Lower lobe of right lung (tissue), 2 donors: ENCODE results near the gene ACOXL. TPM values are rescaled to one million over a fixed set of nuclear protein-coding genes. Genes with fewer than 3 reads are reported as not detected.

Source experiments
- ATAC-seq, 2 donors: fragments of 200-7000 bp; cut with Tn5 transposase; one replicate each; pipeline ENCODE4 v1.9.1; 2020 to 2022; ENCODE audit warnings: mild to moderate bottlenecking in 2 of 2, moderate library complexity in 2 of 2
- DNase-seq: peaks from one replicate; pipeline ENCODE4 v3.0.0-alpha.2; 2020
- H3K27ac ChIP-seq: fragments of 200-600 bp; one replicate; pipeline ENCODE4 v1.8.0; 2022
- H3K27me3 ChIP-seq: fragments of 200-600 bp; one replicate; pipeline ENCODE4 v1.8.0; 2022; ENCODE audit warnings: low read depth
- H3K36me3 ChIP-seq: fragments of 200-600 bp; one replicate; pipeline ENCODE4 v1.8.0; 2022; ENCODE audit warnings: mild to moderate bottlenecking
- H3K4me1 ChIP-seq: fragments of 200-600 bp; one replicate; pipeline ENCODE4 v1.8.0; 2022
- H3K4me3 ChIP-seq: fragments of 200-600 bp; one replicate; pipeline ENCODE4 v1.8.0; 2022; ENCODE audit warnings: mild to moderate bottlenecking
- H3K9me3 ChIP-seq: fragments of 200-600 bp; one replicate; pipeline ENCODE4 v1.8.0; 2022
- intact Hi-C: fragments of 100-400 bp; cut with DNase I; formaldehyde crosslinking; loops from one replicate; pipeline ENCODE4 v1.11.0; 2022
- total RNA-seq: library from RNA; stranded (reverse); fragmentation: NEBNext Ultra II Directional; extraction: Animal tissue kit (Norgen Biotek cat#: 25700); gene quantifications from one replicate; pipeline ENCODE4 v1.2.1, GENCODE V29; 2021
- TF ChIP-seq, protein P1 (sequence below): fragments of 200-600 bp; IDR thresholded peaks from one replicate; pipeline ENCODE4 v1.8.0; 2022; ENCODE audit warnings: antibody characterized with exemption, mild to moderate bottlenecking
- donor health status: DM: no; HTN: yes; CAD: no; lungs with severe emphysema.

The ACOXL gene
- total RNA-seq, 1 donor from 2014 or later: 38.5 TPM

DNA sequence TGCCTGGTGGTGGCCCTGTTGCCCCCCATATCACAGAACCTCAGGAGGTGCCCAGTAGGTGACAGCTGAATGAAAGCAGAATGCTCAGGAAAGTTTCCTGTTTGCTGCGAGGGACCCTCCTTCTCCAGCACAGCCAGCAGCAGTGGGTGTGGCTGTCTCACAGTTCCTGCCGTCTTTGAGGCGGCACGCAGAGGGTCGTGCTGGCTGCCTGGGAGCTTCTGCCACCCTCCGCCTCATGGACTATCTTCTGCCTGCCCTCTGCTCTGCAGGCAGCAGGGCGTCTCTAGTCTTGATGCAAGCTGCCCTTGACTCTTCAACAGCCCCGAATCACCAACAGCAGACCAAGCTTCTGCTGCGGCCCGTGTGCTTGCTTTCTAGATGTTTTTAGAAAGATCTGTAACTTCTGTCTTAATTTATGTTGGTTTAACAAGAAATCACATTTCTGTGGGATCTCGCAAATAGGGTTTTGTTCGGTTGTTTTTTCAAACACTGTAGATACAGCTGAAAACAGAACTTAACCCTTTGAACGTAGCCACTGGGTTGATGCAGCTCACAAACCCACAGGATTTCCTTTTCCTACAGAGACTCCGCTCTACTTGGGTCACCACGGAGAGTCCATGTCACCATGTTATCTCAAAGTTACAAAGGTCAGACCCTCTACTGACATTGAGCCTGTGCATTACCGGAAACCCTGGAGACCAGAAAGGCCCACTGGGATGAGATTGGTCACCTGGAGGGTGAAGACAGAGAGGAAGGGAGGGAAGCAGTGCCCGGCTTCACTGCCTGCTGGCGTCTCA is 144.9 kb downstream of the ACOXL start:
- Histone ChIP-seq H3K4me3 (no peak overlapping the region), H3K36me3 (no peaks in the 10 kb centered on the region), H3K27ac (no peak overlapping the region), H3K4me1 (no peaks in the 10 kb centered on the region), H3K9me3 (no peaks in the 10 kb centered on the region), H3K27me3 (no peaks in the 10 kb centered on the region)
- intact Hi-C loops: no loop called here
- ATAC-seq (no peak), DNase-seq (no peak)
- TF ChIP-seq, protein P1, sequence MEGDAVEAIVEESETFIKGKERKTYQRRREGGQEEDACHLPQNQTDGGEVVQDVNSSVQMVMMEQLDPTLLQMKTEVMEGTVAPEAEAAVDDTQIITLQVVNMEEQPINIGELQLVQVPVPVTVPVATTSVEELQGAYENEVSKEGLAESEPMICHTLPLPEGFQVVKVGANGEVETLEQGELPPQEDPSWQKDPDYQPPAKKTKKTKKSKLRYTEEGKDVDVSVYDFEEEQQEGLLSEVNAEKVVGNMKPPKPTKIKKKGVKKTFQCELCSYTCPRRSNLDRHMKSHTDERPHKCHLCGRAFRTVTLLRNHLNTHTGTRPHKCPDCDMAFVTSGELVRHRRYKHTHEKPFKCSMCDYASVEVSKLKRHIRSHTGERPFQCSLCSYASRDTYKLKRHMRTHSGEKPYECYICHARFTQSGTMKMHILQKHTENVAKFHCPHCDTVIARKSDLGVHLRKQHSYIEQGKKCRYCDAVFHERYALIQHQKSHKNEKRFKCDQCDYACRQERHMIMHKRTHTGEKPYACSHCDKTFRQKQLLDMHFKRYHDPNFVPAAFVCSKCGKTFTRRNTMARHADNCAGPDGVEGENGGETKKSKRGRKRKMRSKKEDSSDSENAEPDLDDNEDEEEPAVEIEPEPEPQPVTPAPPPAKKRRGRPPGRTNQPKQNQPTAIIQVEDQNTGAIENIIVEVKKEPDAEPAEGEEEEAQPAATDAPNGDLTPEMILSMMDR: no peak

DNA sequence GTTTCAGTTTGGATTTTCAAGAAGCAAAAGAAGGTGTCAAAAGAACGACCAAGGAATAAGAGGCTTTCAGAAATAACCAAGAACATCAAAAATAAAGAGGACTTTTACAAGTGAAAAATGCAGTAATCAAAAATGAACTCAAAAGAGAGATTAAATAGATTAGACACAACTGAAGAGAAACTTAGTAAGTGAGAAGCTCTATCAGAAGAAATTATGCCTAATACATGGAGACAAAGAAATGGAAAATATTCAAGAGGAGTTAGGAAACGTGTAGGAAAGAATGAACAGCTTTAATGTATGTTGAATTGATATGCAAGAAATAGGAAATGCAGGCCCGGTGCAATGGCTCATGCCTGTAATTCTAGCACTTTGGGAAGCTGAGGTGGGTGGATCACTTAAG is 145.8 kb downstream of the ACOXL start:
- no peaks in the 10 kb centered on the region for H3K9me3 ChIP-seq
- no peak for DNase-seq

DNA sequence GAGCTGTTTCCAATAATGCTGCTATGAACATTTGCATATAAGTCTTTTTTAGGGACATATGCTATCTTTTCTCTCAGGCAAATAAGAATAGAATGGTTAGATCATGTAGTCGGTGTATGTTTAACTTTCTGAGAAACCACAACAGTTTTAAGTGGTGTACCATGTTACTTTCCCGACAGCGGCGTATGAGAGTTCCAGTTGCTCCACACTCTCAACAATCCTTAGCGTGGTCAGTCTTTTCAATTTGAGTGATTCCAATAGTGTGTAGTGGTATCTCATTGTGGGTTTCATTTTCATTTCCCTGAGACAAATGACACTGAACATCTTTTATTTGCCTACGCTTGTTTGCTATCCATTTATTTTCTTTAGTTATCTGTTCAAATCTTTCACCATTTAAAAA is 149.5 kb downstream of the ACOXL start:
- Histone ChIP-seq H3K36me3 (no peaks in the 10 kb centered on the region), H3K27me3 (no peaks in the 10 kb centered on the region), H3K4me3 (no peak overlapping the region), H3K27ac (no peak overlapping the region), H3K4me1 (no peaks in the 10 kb centered on the region), H3K9me3 (no peaks in the 10 kb centered on the region)
- intact Hi-C loops: no loop called here
- ATAC-seq (no peak), DNase-seq (no peak)
- TF ChIP-seq, protein P1: no peak

More for the DNA sequence above, 145.8 kb downstream of the ACOXL start:
- ATAC-seq: no peak
- intact Hi-C loops: no loop called here
- H3K27me3 ChIP-seq: no peaks in the 10 kb centered on the region
- no peaks in the 10 kb centered on the region for H3K4me1 ChIP-seq
- TF ChIP-seq, protein P1: no peak
- H3K4me3 ChIP-seq: no peak overlapping the region
- H3K36me3 ChIP-seq: no peaks in the 10 kb centered on the region
- H3K27ac ChIP-seq: no peak overlapping the region

DNA sequence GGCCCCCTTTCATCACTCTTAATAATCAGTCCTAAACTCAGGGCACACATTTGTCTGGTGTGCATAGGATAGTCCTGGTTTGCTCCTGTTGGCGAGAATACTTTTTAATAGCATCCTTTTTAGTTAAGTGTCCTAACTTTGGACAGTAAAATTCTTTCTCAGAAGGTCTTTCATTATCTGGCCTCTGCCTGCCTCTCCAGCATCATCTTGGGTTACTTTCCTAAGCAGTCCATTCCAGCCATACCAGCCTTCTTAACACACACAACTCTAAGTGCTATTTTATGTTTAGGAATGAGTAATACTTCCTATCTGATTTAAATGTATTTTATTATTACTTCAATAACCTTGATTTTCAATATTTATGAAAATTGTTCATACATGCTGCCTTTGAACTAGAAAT is 151.0 kb downstream of the ACOXL start:
- TF ChIP-seq, protein P1: no peak
- H3K36me3 ChIP-seq: no peaks in the 10 kb centered on the region
- intact Hi-C loops: no loop called here

DNA sequence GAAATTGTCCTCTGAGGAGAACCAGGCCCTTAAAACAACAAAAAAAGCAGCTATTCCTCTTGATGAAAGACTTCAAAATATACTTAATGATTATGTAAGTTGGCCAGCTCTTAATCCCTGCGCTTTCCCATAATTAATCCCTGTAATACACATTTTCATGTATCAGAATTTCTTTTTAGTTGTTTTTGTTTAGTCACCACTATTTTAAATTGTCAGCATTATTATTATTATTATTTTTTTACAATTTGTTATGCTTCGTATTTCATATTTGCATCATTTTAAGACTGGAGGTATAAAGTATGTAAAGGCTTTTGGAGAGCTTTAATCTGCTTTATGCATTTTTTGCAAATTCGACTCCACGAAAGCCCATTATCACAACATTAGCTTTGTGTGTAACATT is 152.9 kb downstream of the ACOXL start:
- Histone ChIP-seq H3K36me3 (no peaks in the 10 kb centered on the region), H3K27ac (no peak overlapping the region), H3K9me3 (no peaks in the 10 kb centered on the region), H3K4me1 (no peaks in the 10 kb centered on the region), H3K27me3 (no peaks in the 10 kb centered on the region), H3K4me3 (no peak overlapping the region)
- DNase-seq (no peak), ATAC-seq (no peak)
- TF ChIP-seq, protein P1: no peak
- intact Hi-C loops: no loop called here

More for the DNA sequence above, 151.0 kb downstream of the ACOXL start:
- no peaks in the 10 kb centered on the region for H3K27me3 ChIP-seq
- DNase-seq: no peak
- H3K27ac ChIP-seq: no peak overlapping the region
- H3K4me1 ChIP-seq: no peaks in the 10 kb centered on the region
- H3K4me3 ChIP-seq: no peak overlapping the region
- no peak for ATAC-seq
- no peaks in the 10 kb centered on the region for H3K9me3 ChIP-seq
